Spinal cord (tissue), 10 donors: Measurements from ENCODE around the gene SIX6. TPM values are rescaled to one million over a fixed set of nuclear protein-coding genes. Genes with fewer than 3 reads are reported as not detected.

Source experiments
- DNase-seq, 6 donors: peaks; one replicate each; pipeline versions ENCODE4 v3.0.0 to v3.0.0-alpha.2; 2013 to 2015; ENCODE audit warnings: low spot score in 6 of 6, low read depth in 4 of 6
- H3K27ac ChIP-seq: one replicate; pipeline ENCODE4 v1.5.1; 2013; ENCODE audit warnings: low read depth, low read length, control low read depth
- H3K27me3 ChIP-seq: one replicate; pipeline ENCODE4 v1.6.1; 2013; ENCODE audit warnings: low read length; ENCODE audit not compliant: control insufficient read depth, insufficient read depth
- H3K36me3 ChIP-seq: one replicate; pipeline ENCODE4 v1.6.1; 2013; ENCODE audit warnings: low read length; ENCODE audit not compliant: control insufficient read depth, insufficient read depth
- H3K4me1 ChIP-seq: one replicate; pipeline ENCODE4 v1.6.1; 2013; ENCODE audit warnings: low read length; ENCODE audit not compliant: control insufficient read depth, insufficient read depth
- H3K4me3 ChIP-seq: one replicate; pipeline ENCODE4 v1.5.1; 2013; ENCODE audit warnings: low read depth, low read length, control low read depth
- H3K9me3 ChIP-seq: one replicate; pipeline ENCODE4 v1.6.1; 2013; ENCODE audit warnings: low read length; ENCODE audit not compliant: control insufficient read depth, insufficient read depth
- WGBS: methylation state at CpG from one replicate; pipeline ENCODE4 v1.1.5; 2013; ENCODE audit warnings: missing lambda C conversion rate; ENCODE audit not compliant: insufficient coverage; 5-methylcytosine and 5-hydroxymethylcytosine counted together
- polyA plus RNA-seq, 2 donors: library from polyadenylated mRNA; unstranded; fragments of 120-200 nt; gene quantifications; one replicate each; pipeline ENCODE4 v1.2.1, GENCODE V29; 2013; ENCODE audit not compliant: insufficient read length in 2 of 2
- total RNA-seq, 2 donors: library from RNA; depleted of rRNA in 1 of 2; stranded (reverse); fragments of 120-200 nt in 1 of 2; fragments of >200 nt in 1 of 2; gene quantifications; one replicate each; pipeline versions ENCODE4 v1.2.3 to v1.2.4, GENCODE V29; 2013 to 2014
- donor health status: healthy.

Gene SIX6
- total and polyA plus RNA-seq, 4 donors: 0.11 TPM; not detected in 3

- Histone ChIP-seq H3K27ac (no peak overlapping the region), H3K27me3 (peaks cover 99% of the 10 kb centered on the region), H3K9me3 (peaks cover 3% of the 10 kb centered on the region), H3K4me1 (peaks cover 44% of the 10 kb centered on the region), H3K36me3 (no peaks in the 10 kb centered on the region), H3K4me3 (no peak overlapping the region)
- 10% methylated on average over 2 of the region's 2 CpGs for WGBS
- peak in 1 of 6 donors; percentile 16 for DNase-seq
Measured at GRCh38 chr14:60512126-60512525, 3.2 kb downstream of the SIX6 start.

- no peaks in the 10 kb centered on the region for H3K36me3 ChIP-seq
- peaks cover 43% of the 10 kb centered on the region for H3K4me1 ChIP-seq
- H3K27me3 ChIP-seq: peaks cover 96% of the 10 kb centered on the region
- H3K9me3 ChIP-seq: peaks cover 3% of the 10 kb centered on the region
- H3K27ac ChIP-seq: no peak overlapping the region
- 3% methylated on average over 4 of the region's 7 CpGs for WGBS
- no peak overlapping the region for H3K4me3 ChIP-seq
- peak in 1 of 6 donors; percentile 11 for DNase-seq
Measured at GRCh38 chr14:60512973-60513571, 4.1 kb downstream of the SIX6 start.

- no peak overlapping the region for H3K27ac ChIP-seq
- H3K4me3 ChIP-seq: peak overlapping the region; percentile 31
- peaks cover 88% of the 10 kb centered on the region for H3K27me3 ChIP-seq
- no peaks in the 10 kb centered on the region for H3K36me3 ChIP-seq
- 2% methylated on average over 4 of the region's 10 CpGs for WGBS
- peaks cover 35% of the 10 kb centered on the region for H3K4me1 ChIP-seq
- no peak for DNase-seq
- H3K9me3 ChIP-seq: peaks cover 3% of the 10 kb centered on the region
Measured at GRCh38 chr14:60514378-60514740, 5.4 kb downstream of the SIX6 start.

DNA sequence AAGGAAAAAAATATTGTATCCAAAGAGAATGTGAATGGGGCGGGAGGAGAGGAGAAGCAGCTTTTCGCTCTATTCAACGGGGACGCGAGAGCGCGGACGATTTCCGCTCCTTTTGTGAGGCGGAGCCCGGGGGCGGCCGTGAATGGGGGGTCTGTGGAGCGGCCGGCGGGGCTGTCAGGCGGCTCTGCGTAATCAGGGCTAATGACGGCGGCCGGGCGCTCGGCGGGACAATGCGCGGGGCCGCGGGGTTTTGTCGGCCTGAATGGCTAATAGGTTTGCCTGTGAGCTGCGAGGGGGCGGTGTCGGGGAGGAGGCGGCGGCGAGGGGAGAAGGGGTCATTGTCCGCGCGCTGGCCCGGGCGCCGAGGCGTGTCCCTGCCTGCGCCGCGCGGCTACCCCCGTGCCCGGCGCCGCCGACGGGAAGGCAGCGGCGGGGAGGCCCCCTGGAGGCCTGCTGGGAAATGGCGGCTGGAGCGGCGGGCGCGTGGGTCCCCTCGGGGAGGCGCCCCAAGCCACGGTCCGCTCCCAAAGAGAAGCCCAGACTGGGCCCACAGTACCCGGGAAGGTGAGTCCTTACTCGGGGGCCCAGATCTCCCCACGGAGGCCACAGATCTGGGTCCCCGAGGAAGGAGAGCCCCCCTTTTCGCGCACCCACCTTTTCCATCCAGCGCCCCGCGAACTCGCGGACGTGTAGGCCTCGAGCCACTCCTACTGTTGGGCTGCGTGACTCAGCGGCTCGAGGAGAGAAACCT, 6.0 kb downstream of the SIX6 start:
- peak in 2 of 6 donors; percentile 51 to 58 for DNase-seq
- no peak overlapping the region for H3K27ac ChIP-seq
- H3K4me3 ChIP-seq: peak overlapping the region; percentile 31
- no peaks in the 10 kb centered on the region for H3K36me3 ChIP-seq
- peaks cover 30% of the 10 kb centered on the region for H3K4me1 ChIP-seq
- WGBS: under 1% methylated on average over 78 of the region's 79 CpGs
- H3K9me3 ChIP-seq: peaks cover 3% of the 10 kb centered on the region
- peaks cover 82% of the 10 kb centered on the region for H3K27me3 ChIP-seq

DNA sequence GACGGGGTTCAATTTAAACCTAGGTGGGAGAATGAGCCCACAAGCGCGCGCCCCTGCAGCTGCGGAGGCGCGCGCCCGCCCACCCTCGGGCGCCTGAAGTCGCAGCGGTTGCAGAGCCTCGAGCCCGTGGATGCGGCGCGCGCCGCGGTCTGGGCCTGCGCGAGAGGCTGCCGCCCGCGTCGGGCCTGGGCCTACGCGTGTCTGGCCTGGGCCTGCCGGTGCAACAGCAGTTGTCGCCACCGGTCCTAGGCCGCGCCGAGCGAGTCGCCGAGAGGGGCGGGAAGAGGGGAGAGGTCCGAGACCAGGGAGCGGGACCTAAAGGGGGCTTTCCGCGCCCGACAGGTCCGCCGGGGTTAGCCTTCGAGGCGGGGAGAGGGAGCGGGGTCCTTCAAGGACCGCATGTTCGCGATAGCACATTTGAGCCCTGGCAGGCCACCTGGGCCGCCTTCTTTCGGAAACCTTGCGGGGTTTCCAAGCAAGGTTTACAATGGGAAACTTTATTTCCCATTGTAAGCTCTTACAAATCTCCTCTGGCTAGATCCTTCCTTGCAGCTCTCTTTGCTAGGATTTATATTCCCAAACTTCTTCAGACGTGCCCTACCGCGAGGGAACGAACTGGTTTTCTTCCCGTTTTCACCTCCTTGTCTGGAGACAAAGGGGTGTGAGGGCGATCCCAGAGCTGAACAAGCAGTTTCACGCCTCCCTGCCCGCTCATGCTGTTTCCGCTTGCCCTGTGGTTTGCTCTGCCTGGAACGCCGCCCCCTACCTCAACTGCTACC, 6.8 kb downstream of the SIX6 start:
- H3K4me1 ChIP-seq: peaks cover 22% of the 10 kb centered on the region
- no peaks in the 10 kb centered on the region for H3K36me3 ChIP-seq
- 4% methylated on average over 66 of the region's 66 CpGs for WGBS
- DNase-seq: peak in 2 of 6 donors; percentile 55 to 70
- H3K4me3 ChIP-seq: peak overlapping the region; percentile 26
- H3K27me3 ChIP-seq: peaks cover 74% of the 10 kb centered on the region
- peaks cover 3% of the 10 kb centered on the region for H3K9me3 ChIP-seq
- no peak overlapping the region for H3K27ac ChIP-seq

GRCh38 chr14:60532442-60532841, 23.5 kb downstream of the SIX6 start:
- no peak for DNase-seq
- 62% methylated on average over 2 of the region's 3 CpGs for WGBS
- Histone ChIP-seq H3K9me3 (no peaks in the 10 kb centered on the region), H3K36me3 (no peaks in the 10 kb centered on the region), H3K4me3 (no peak overlapping the region), H3K4me1 (no peaks in the 10 kb centered on the region), H3K27ac (no peak overlapping the region), H3K27me3 (peaks cover 6% of the 10 kb centered on the region)

- no peak overlapping the region for H3K4me3 ChIP-seq
- no peak overlapping the region for H3K27ac ChIP-seq
- DNase-seq: no peak
- H3K4me1 ChIP-seq: no peaks in the 10 kb centered on the region
- H3K27me3 ChIP-seq: peaks cover 6% of the 10 kb centered on the region
- no peaks in the 10 kb centered on the region for H3K36me3 ChIP-seq
- H3K9me3 ChIP-seq: no peaks in the 10 kb centered on the region
Measured at GRCh38 chr14:60537663-60538062, 28.7 kb downstream of the SIX6 start.

DNA sequence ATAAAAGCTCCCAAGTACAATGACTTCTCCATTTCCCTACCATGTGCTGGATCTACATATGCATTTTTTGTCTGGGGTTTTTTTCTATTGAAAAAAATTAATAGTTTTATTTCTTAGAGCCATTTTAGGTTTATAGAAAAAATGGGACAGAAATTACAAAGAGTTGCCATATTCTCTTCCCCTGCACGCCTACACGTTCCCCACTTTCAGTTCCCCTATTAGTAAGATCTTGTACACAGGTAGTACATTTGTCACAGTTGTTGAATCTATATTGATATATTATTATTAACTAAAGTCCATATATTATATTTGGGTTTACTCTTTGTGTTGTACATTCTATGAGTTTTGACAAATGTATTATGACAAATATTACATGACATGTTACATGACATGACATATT, 35.7 kb downstream of the SIX6 start:
- no peak for DNase-seq
- WGBS: no CpG with 5 or more reads among the region's 2 CpGs

GRCh38 chr14:60553808-60554207, 44.9 kb downstream of the SIX6 start:
- no peaks in the 10 kb centered on the region for H3K27me3 ChIP-seq

More for the DNA sequence above, 35.7 kb downstream of the SIX6 start:
- Histone ChIP-seq H3K9me3 (no peaks in the 10 kb centered on the region), H3K27ac (no peak overlapping the region), H3K4me1 (no peaks in the 10 kb centered on the region), H3K36me3 (no peaks in the 10 kb centered on the region), H3K27me3 (no peaks in the 10 kb centered on the region), H3K4me3 (no peak overlapping the region)

More at GRCh38 chr14:60553808-60554207, 44.9 kb downstream of the SIX6 start:
- Histone ChIP-seq H3K27ac (no peak overlapping the region), H3K36me3 (no peaks in the 10 kb centered on the region), H3K9me3 (no peaks in the 10 kb centered on the region), H3K4me3 (no peak overlapping the region), H3K4me1 (no peaks in the 10 kb centered on the region)
- WGBS: 100% methylated on average over 1 of the region's 1 CpG
- no peak for DNase-seq
